IMR-90 (cell line): ENCODE data around the gene THY1. TPM values are rescaled to one million over a fixed set of nuclear protein-coding genes. Genes with fewer than 3 reads are reported as not detected.

Experiments used
- ATAC-seq: fragments of 200-7000 bp; cut with Tn5 transposase; 2 replicates; pipeline ENCODE4 v1.9.1; 2020; ENCODE audit warnings: low read depth, mild to moderate bottlenecking, moderate library complexity
- BruUV-seq: library from RNA; stranded (reverse); fragments of 400-500 nt; replicated peaks from 2 replicates; lab custom pipeline; 2021; lab: Mats Ljungman, UMichigan
- CTCF ChIA-PET: fragments of 300-600 bp; formaldehyde crosslinking; extraction: SDS; loops from one replicate; lab custom pipeline; 2021; ENCODE audit warnings: antibody characterized with exemption; lab: Yijun Ruan, JAX
- POLR2A ChIA-PET: fragments of 300-600 bp; sonication (Branson Sonifier 250); formaldehyde crosslinking; loops from one replicate; lab custom pipeline; 2022; ENCODE audit warnings: antibody characterized with exemption; ENCODE audit not compliant: unreplicated experiment; lab: Charles Lee
- DNase-seq: peaks from one replicate; pipeline ENCODE4 v3.0.0; 2013
- H2AFZ ChIP-seq: replicated peaks from 2 replicates; pipeline ENCODE3; 2013; ENCODE audit warnings: low read length, mild to moderate bottlenecking; ENCODE audit not compliant: poor library complexity
- H2AK5ac ChIP-seq: 2 replicates; pipeline ENCODE4 v1.6.1; 2013; ENCODE audit warnings: low read depth, low read length, inconsistent platforms
- H2AK9ac ChIP-seq: replicated peaks from 2 replicates; pipeline ENCODE3; 2013; ENCODE audit warnings: mild to moderate bottlenecking, low read depth, low read length, moderate library complexity; ENCODE audit not compliant: poor library complexity
- H2BK120ac ChIP-seq: 2 replicates; pipeline ENCODE4 v1.6.1; 2013; ENCODE audit warnings: low read depth, low read length, inconsistent platforms
- H2BK15ac ChIP-seq: 3 replicates; pipeline ENCODE4 v1.6.1; 2013; ENCODE audit warnings: low read depth, low read length, inconsistent platforms
- H2BK20ac ChIP-seq: 2 replicates; pipeline ENCODE4 v1.6.1; 2013; ENCODE audit warnings: low read depth, mild to moderate bottlenecking, inconsistent platforms, low read length, moderate library complexity
- H2BK5ac ChIP-seq: 2 replicates; pipeline ENCODE4 v1.6.1; 2013; ENCODE audit warnings: mild to moderate bottlenecking, low read depth, low read length, inconsistent platforms; ENCODE audit not compliant: poor library complexity, severe bottlenecking
- H3K14ac ChIP-seq: replicated peaks from 2 replicates; pipeline ENCODE4 v1.6.1; 2013; ENCODE audit warnings: low read depth, low read length, inconsistent platforms
- H3K18ac ChIP-seq: 2 replicates; pipeline ENCODE4 v1.6.1; 2013; ENCODE audit warnings: low read depth, low read length, control low read depth
- H3K23ac ChIP-seq: 2 replicates; pipeline ENCODE4 v1.6.1; 2013; ENCODE audit warnings: low read depth, low read length, inconsistent platforms
- H3K27ac ChIP-seq: 2 replicates; pipeline ENCODE4 v1.5.1; 2013; ENCODE audit warnings: mild to moderate bottlenecking, control low read depth, low read length; ENCODE audit not compliant: insufficient read depth
- H3K27me3 ChIP-seq: 2 replicates; pipeline ENCODE4 v1.6.1; 2013; ENCODE audit warnings: low read length; ENCODE audit not compliant: control insufficient read depth, insufficient read depth
- H3K36me3 ChIP-seq: 2 replicates; pipeline ENCODE4 v1.6.1; 2013; ENCODE audit warnings: low read length, mixed read lengths; ENCODE audit not compliant: control insufficient read depth, insufficient read depth
- H3K4ac ChIP-seq: 2 replicates; pipeline ENCODE4 v1.6.1; 2013; ENCODE audit warnings: low read depth, low read length, inconsistent platforms
- H3K4me1 ChIP-seq: 2 replicates; pipeline ENCODE4 v1.6.1; 2013; ENCODE audit warnings: low read length, mixed read lengths; ENCODE audit not compliant: control insufficient read depth, insufficient read depth
- H3K4me2 ChIP-seq: 2 replicates; pipeline ENCODE4 v1.6.1; 2013; ENCODE audit warnings: low read depth, mild to moderate bottlenecking, control low read depth, low read length, moderate library complexity
- H3K4me3 ChIP-seq: 2 replicates; pipeline ENCODE4 v1.5.1; 2013; ENCODE audit warnings: low read depth, mild to moderate bottlenecking, control low read depth, low read length, moderate library complexity; ENCODE audit not compliant: insufficient read depth
- H3K56ac ChIP-seq: 2 replicates; pipeline ENCODE4 v1.6.1; 2013; ENCODE audit warnings: low read length, inconsistent platforms; ENCODE audit not compliant: insufficient read depth; ENCODE audit errors: extremely low read depth
- H3K79me1 ChIP-seq, 2 experiments: 2 replicates each; pipeline ENCODE4 v1.6.1; 2013; ENCODE audit warnings: low read length in 2 of 2, inconsistent platforms in 1 of 2, low read depth in 1 of 2
- H3K9ac ChIP-seq: 2 replicates; pipeline ENCODE4 v1.6.1; 2013; ENCODE audit warnings: low read depth, low read length, control low read depth
- H3K9me1 ChIP-seq: 2 replicates; pipeline ENCODE4 v1.6.1; 2013; ENCODE audit warnings: low read length, inconsistent platforms; ENCODE audit not compliant: insufficient read depth
- H3K9me3 ChIP-seq: 2 replicates; pipeline ENCODE4 v1.6.1; 2013; ENCODE audit warnings: low read length; ENCODE audit not compliant: control insufficient read depth, insufficient read depth
- H4K20me1 ChIP-seq: 2 replicates; pipeline ENCODE4 v1.6.1; 2013; ENCODE audit warnings: low read length, inconsistent platforms; ENCODE audit not compliant: insufficient read depth
- H4K5ac ChIP-seq: 2 replicates; pipeline ENCODE4 v1.6.1; 2013; ENCODE audit warnings: mild to moderate bottlenecking, low read depth, low read length, control low read depth
- H4K8ac ChIP-seq, 2 experiments: 2 replicates each; pipeline ENCODE4 v1.6.1; 2013; ENCODE audit warnings: low read depth in 2 of 2, low read length in 2 of 2, control low read depth in 1 of 2, inconsistent platforms in 1 of 2
- H4K91ac ChIP-seq: 2 replicates; pipeline ENCODE4 v1.6.1; 2013; ENCODE audit warnings: low read depth, low read length, inconsistent platforms; ENCODE audit not compliant: insufficient read depth
- BHLHE40 ChIP-seq: fragments of 150-350 bp; IDR thresholded peaks from 2 replicates; pipeline ENCODE4 v1.6.1; 2016; ENCODE audit warnings: mild to moderate bottlenecking, low read depth, low read length
- CEBPB ChIP-seq: IDR thresholded peaks from 2 replicates; pipeline ENCODE4 v1.6.1; 2012; ENCODE audit warnings: low read depth, low read length, improper control_type of control experiment
- CHD1 ChIP-seq: IDR thresholded peaks from 2 replicates; pipeline ENCODE4 v1.6.1; 2012; ENCODE audit warnings: low read depth, low read length, improper control_type of control experiment
- FOS ChIP-seq: fragments of 150-350 bp; IDR thresholded peaks from 2 replicates; pipeline ENCODE4 v1.6.1; 2016; ENCODE audit warnings: low read depth, low read length
- MAFK ChIP-seq: IDR thresholded peaks from 2 replicates; pipeline ENCODE4 v1.6.1; 2012; ENCODE audit warnings: low read depth, low read length, improper control_type of control experiment
- MAZ ChIP-seq: IDR thresholded peaks from 2 replicates; pipeline ENCODE4 v1.6.1; 2012; ENCODE audit warnings: low read depth, mild to moderate bottlenecking, low read length, improper control_type of control experiment, moderate library complexity, borderline replicate concordance
- MXI1 ChIP-seq: IDR thresholded peaks from 2 replicates; pipeline ENCODE4 v1.6.1; 2012; ENCODE audit warnings: low read depth, mild to moderate bottlenecking, low read length, moderate library complexity, borderline replicate concordance
- NFE2L2 ChIP-seq: fragments of 150-350 bp; IDR thresholded peaks from 2 replicates; pipeline ENCODE4 v1.6.1; 2016; ENCODE audit warnings: low read depth, mild to moderate bottlenecking, low read length
- POLR2A ChIP-seq: IDR thresholded peaks from 2 replicates; pipeline ENCODE4 v1.6.1; 2012; ENCODE audit warnings: mild to moderate bottlenecking, low read depth, low read length
- RAD21 ChIP-seq: IDR thresholded peaks from 2 replicates; pipeline ENCODE4 v1.6.1; 2012; ENCODE audit warnings: low read length, improper control_type of control experiment
- RCOR1 ChIP-seq: IDR thresholded peaks from 2 replicates; pipeline ENCODE4 v1.6.1; 2012; ENCODE audit warnings: mild to moderate bottlenecking, low read length, improper control_type of control experiment; ENCODE audit not compliant: insufficient replicate concordance
- RFX5 ChIP-seq: IDR thresholded peaks from 2 replicates; pipeline ENCODE4 v1.8.0; 2012; ENCODE audit warnings: low read depth, mild to moderate bottlenecking, low read length, moderate library complexity
- SMC3 ChIP-seq: fragments of 150-350 bp; IDR thresholded peaks from 2 replicates; pipeline ENCODE4 v1.6.1; 2016; ENCODE audit warnings: low read depth, mild to moderate bottlenecking, antibody characterized with exemption, low read length, moderate library complexity
- WGBS, 2 experiments: methylation state at CpG; one replicate each; pipeline versions ENCODE4 v1.1.5 to v1.1.7; 2013; ENCODE audit warnings: missing lambda C conversion rate in 2 of 2; ENCODE audit not compliant: insufficient read length in 1 of 2; ENCODE audit errors: extremely low coverage in 2 of 2; 5-methylcytosine and 5-hydroxymethylcytosine counted together
- dilution Hi-C: fragments of 300-500 bp; cut with HindIII; formaldehyde crosslinking; loops from one replicate; pipeline ENCODE4 v1.14.3; 2018; ENCODE audit warnings: low sequenced_read_pairs; ENCODE audit not compliant: unreplicated experiment
- in situ Hi-C: fragments of 300-500 bp; cut with MboI; formaldehyde crosslinking; loops from 3 replicates; pipeline ENCODE4 v1.14.3; 2019; ENCODE audit warnings: low sequenced_read_pairs, inconsistent platforms, mixed read lengths
- intact Hi-C: fragments of 100-400 bp; cut with micrococcal nuclease; formaldehyde crosslinking; loops from 2 replicates; pipeline ENCODE4 v1.10.0; 2022
- polyA plus RNA-seq, 3 experiments: library from polyadenylated mRNA; depleted of rRNA; stranded (reverse); fragments of >200 nt; gene quantifications; 2 replicates each; pipeline ENCODE4 v1.2.3, GENCODE V29; 2012; ENCODE audit warnings: low replicate concordance in 1 of 3
- total RNA-seq: library from RNA; depleted of rRNA; stranded (reverse); fragments of >200 nt; gene quantifications from 2 replicates; pipeline ENCODE4 v1.2.3, GENCODE V29; 2012
- TF ChIP-seq, protein P1 (sequence below): fragments of 150-350 bp; IDR thresholded peaks from 2 replicates; pipeline ENCODE4 v1.6.1; 2016; ENCODE audit warnings: low read depth, mild to moderate bottlenecking, low read length, moderate library complexity, borderline replicate concordance
- TF ChIP-seq, protein P2 (sequence below): conservative IDR thresholded peaks from 2 replicates; pipeline ENCODE4 v1.5.1; 2012; ENCODE audit warnings: mild to moderate bottlenecking, low read depth, low read length, improper control_type of control experiment
- TF ChIP-seq, protein P3 (sequence below): fragments of 150-350 bp; IDR thresholded peaks from 2 replicates; pipeline ENCODE4 v1.6.1; 2017; ENCODE audit warnings: mild to moderate bottlenecking, antibody characterized with exemption, low read length, low read depth

THY1 gene
- total and polyA plus RNA-seq, 2 of the 4 experiments (the other 2 are of a cell fraction): 703 to 2,603 TPM

DNA sequence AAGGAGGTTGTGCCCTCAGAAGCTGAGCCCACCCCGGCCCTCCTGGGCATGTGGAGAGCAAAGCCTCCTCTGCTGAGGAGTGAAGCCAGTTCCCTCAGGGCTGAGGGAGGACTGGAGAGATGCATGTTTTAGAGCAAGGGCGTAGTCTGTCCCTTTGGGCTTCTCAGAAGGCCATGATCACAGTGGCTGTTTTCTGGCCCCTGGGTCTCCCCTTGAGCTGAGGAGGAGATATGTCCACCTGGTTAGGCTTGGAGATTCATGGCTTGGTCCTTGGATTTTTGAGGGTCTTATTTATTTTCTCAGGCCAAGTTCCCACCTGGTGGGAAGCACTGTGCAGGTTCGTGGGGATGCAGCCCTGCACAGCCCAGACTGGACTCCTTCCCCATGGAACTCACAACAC is 46.5 kb upstream of the THY1 start:
- H2BK5ac ChIP-seq: peak overlapping the region; percentile 79
- DNase-seq (no peak), ATAC-seq (no peak)
- H3K4me2 ChIP-seq: no peak overlapping the region
- peak overlapping the region; percentile 87 for H3K4ac ChIP-seq
- H3K18ac ChIP-seq: peak overlapping the region; percentile 57; the same call in 1 of the 2 replicates
- intact Hi-C loops (no loop called here), dilution Hi-C loops (no loop called here), in situ Hi-C loops (no loop called here)
- H3K27ac ChIP-seq: no peak overlapping the region
- peaks cover 14% of the 10 kb centered on the region for H3K4me1 ChIP-seq
- no peaks in the 10 kb centered on the region for H3K27me3 ChIP-seq
- H3K4me3 ChIP-seq: no peak overlapping the region
- H3K9ac ChIP-seq: no peak overlapping the region
- peak overlapping the region; percentile 75 for H2AK5ac ChIP-seq
- no peaks in the 10 kb centered on the region for H3K36me3 ChIP-seq
- peak overlapping the region; percentile 60 for H2AK9ac ChIP-seq
- peak overlapping the region; percentile 73; the same call in 1 of the 2 replicates for H3K14ac ChIP-seq
- peak overlapping the region; percentile 95 for H4K91ac ChIP-seq
- WGBS, 2 experiments: 100% methylated on average over 1 of the region's 3 CpGs; no CpG with 5 or more reads in 1 of the 2 experiments
- peak overlapping the region; percentile 44 for H4K5ac ChIP-seq
- H4K8ac ChIP-seq: peak overlapping the region; percentile 17 to 67; a peak in 1 of 4 replicates
- H2AFZ ChIP-seq: no peak overlapping the region
- ChIA-PET POLR2A (interaction anchor here (1.2 kb wide), 1 partner anchor 52 kb away, joined by 6 read pairs; no protein-coding TSS in a partner anchor), CTCF (interaction anchor here (1.4 to 2.0 kb wide), 3 partner anchors 8 to 113 kb away, joined by 4 to 10 read pairs (median 6); no protein-coding TSS in a partner anchor)
- peak overlapping the region; percentile 89; the same call in 1 of the 3 replicates for H2BK15ac ChIP-seq
- H2BK20ac ChIP-seq: peak overlapping the region; percentile 79
- no peaks in the 10 kb centered on the region for H4K20me1 ChIP-seq
- H3K56ac ChIP-seq: no peak overlapping the region
- 0 out of 2 replicates have a peak overlapping the region, but pooled peaks have one; percentile 72 for H3K23ac ChIP-seq
- no peaks in the 10 kb centered on the region; the same call in 1 of the 2 replicates for H3K9me3 ChIP-seq
- peak overlapping the region; percentile 86 for H2BK120ac ChIP-seq
- no TSS peak for BruUV-seq
- TF ChIP-seq CHD1 (no peak), RFX5 (no peak), MAZ (no peak), SMC3 (no peak), CEBPB (no peak), NFE2L2 (no peak), MXI1 (no peak), BHLHE40 (no peak), MAFK (no peak), RAD21 (no peak), FOS (no peak), RCOR1 (no peak), POLR2A (no peak)
- TF ChIP-seq, protein P1, sequence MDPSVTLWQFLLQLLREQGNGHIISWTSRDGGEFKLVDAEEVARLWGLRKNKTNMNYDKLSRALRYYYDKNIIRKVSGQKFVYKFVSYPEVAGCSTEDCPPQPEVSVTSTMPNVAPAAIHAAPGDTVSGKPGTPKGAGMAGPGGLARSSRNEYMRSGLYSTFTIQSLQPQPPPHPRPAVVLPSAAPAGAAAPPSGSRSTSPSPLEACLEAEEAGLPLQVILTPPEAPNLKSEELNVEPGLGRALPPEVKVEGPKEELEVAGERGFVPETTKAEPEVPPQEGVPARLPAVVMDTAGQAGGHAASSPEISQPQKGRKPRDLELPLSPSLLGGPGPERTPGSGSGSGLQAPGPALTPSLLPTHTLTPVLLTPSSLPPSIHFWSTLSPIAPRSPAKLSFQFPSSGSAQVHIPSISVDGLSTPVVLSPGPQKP: no peak
- TF ChIP-seq, protein P2, sequence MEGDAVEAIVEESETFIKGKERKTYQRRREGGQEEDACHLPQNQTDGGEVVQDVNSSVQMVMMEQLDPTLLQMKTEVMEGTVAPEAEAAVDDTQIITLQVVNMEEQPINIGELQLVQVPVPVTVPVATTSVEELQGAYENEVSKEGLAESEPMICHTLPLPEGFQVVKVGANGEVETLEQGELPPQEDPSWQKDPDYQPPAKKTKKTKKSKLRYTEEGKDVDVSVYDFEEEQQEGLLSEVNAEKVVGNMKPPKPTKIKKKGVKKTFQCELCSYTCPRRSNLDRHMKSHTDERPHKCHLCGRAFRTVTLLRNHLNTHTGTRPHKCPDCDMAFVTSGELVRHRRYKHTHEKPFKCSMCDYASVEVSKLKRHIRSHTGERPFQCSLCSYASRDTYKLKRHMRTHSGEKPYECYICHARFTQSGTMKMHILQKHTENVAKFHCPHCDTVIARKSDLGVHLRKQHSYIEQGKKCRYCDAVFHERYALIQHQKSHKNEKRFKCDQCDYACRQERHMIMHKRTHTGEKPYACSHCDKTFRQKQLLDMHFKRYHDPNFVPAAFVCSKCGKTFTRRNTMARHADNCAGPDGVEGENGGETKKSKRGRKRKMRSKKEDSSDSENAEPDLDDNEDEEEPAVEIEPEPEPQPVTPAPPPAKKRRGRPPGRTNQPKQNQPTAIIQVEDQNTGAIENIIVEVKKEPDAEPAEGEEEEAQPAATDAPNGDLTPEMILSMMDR: no peak
- TF ChIP-seq, protein P3, sequence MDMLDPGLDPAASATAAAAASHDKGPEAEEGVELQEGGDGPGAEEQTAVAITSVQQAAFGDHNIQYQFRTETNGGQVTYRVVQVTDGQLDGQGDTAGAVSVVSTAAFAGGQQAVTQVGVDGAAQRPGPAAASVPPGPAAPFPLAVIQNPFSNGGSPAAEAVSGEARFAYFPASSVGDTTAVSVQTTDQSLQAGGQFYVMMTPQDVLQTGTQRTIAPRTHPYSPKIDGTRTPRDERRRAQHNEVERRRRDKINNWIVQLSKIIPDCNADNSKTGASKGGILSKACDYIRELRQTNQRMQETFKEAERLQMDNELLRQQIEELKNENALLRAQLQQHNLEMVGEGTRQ: no peak
- peaks cover 16% of the 10 kb centered on the region for H3K9me1 ChIP-seq
- 0 out of 4 replicates have a peak, but pooled peaks cover 0 to 11% of the 10 kb centered on the region in 2 experiments for H3K79me1 ChIP-seq
